Panc1 (cell line): ENCODE measurements around the gene FILIP1.

ENCODE experiments used
- POLR2AphosphoS5 ChIP-seq: IDR thresholded peaks from 2 replicates; pipeline ENCODE4 v1.6.1; 2012; ENCODE audit warnings: mild to moderate bottlenecking, low read depth, low read length, moderate library complexity
- SIN3A ChIP-seq: IDR thresholded peaks from 2 replicates; pipeline ENCODE4 v1.6.1; 2012; ENCODE audit warnings: low read depth, mild to moderate bottlenecking, low read length, moderate library complexity, borderline replicate concordance; ENCODE audit not compliant: insufficient read depth
- TCF7L2 ChIP-seq: IDR thresholded peaks from 2 replicates; pipeline ENCODE4 v1.6.1; 2011; ENCODE audit warnings: mild to moderate bottlenecking, low read depth, low read length, inconsistent platforms
- TF ChIP-seq, protein P1 (sequence below): fragments of 450-650 bp; IDR thresholded peaks from 2 replicates; pipeline ENCODE4 v1.5.1; 2017; ENCODE audit warnings: mild to moderate bottlenecking

DNA sequence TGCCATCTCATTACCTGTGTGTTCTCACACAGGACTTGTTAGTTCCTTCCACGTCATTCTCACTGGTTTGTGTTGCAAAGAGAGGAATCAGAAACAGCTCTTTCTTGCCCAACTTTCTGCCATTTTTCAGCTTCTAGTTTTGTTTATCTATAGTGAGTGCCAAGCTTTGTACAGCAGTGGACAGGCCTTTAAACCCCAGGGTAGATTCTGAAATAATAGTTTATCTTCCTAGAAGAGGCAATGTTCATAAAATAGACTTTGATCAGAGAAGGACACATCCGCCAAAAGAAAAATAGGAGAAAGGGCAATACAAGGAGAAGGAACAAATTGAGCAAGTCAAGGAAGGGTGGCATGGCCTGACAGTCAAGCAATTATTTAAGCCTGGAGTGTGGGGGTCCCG lies 191.3 kb downstream of the FILIP1 start:
- TF ChIP-seq POLR2AphosphoS5 (no peak), TCF7L2 (no peak), SIN3A (no peak)
- TF ChIP-seq, protein P1, sequence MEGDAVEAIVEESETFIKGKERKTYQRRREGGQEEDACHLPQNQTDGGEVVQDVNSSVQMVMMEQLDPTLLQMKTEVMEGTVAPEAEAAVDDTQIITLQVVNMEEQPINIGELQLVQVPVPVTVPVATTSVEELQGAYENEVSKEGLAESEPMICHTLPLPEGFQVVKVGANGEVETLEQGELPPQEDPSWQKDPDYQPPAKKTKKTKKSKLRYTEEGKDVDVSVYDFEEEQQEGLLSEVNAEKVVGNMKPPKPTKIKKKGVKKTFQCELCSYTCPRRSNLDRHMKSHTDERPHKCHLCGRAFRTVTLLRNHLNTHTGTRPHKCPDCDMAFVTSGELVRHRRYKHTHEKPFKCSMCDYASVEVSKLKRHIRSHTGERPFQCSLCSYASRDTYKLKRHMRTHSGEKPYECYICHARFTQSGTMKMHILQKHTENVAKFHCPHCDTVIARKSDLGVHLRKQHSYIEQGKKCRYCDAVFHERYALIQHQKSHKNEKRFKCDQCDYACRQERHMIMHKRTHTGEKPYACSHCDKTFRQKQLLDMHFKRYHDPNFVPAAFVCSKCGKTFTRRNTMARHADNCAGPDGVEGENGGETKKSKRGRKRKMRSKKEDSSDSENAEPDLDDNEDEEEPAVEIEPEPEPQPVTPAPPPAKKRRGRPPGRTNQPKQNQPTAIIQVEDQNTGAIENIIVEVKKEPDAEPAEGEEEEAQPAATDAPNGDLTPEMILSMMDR: no peak
